ENCODE results near the gene IL1R1. TPM values are rescaled to one million over a fixed set of nuclear protein-coding genes. Genes with fewer than 3 reads are reported as not detected.

Gene IL1R1
- total RNA-seq, 1 donor = 150 TPM

- TF ChIP-seq CTCF (IDR thresholded peaks at IDR 0.05; ENCODE audit: insufficient read depth, low read length) = no peak
- DNase-seq (ENCODE audit: low read depth) = no peak
- no peak overlapping the region for H3K4me3 ChIP-seq (ENCODE audit: low read depth, low read length)
These were observed 15.9 kb upstream of the IL1R1 start for GRCh38 chr2:102126660-102127059.

- no peak for TF ChIP-seq CTCF (IDR thresholded peaks at IDR 0.05; ENCODE audit: insufficient read depth, low read length)
- no peak overlapping the region for H3K4me3 ChIP-seq (ENCODE audit: low read depth, low read length)
- no peak for DNase-seq (ENCODE audit: low read depth)
These were observed 13.5 kb upstream of the IL1R1 start for GRCh38 chr2:102129082-102129481.

- no peak overlapping the region for H3K4me3 ChIP-seq (ENCODE audit: low read depth, low read length)
- no peak for DNase-seq (ENCODE audit: low read depth)
- no peak for TF ChIP-seq CTCF (IDR thresholded peaks at IDR 0.05; ENCODE audit: insufficient read depth, low read length)
These were observed 12.4 kb upstream of the IL1R1 start for GRCh38 chr2:102129951-102130646.

GRCh38 chr2:102130647-102130991 lies 11.9 kb upstream of the IL1R1 start:
- H3K4me3 ChIP-seq (ENCODE audit: low read depth, low read length) = no peak overlapping the region
- peak; percentile 65 for DNase-seq (ENCODE audit: low read depth)
- no peak for TF ChIP-seq CTCF (IDR thresholded peaks at IDR 0.05; ENCODE audit: insufficient read depth, low read length)

GRCh38 chr2:102131564-102131963 lies 11.0 kb upstream of the IL1R1 start:
- no peak for TF ChIP-seq CTCF (IDR thresholded peaks at IDR 0.05; ENCODE audit: insufficient read depth, low read length)
- DNase-seq (ENCODE audit: low read depth) = no peak
- no peak overlapping the region for H3K4me3 ChIP-seq (ENCODE audit: low read depth, low read length)

- TF ChIP-seq CTCF (IDR thresholded peaks at IDR 0.05; ENCODE audit: insufficient read depth, low read length) = no peak
- DNase-seq (ENCODE audit: low read depth) = no peak
- no peak overlapping the region for H3K4me3 ChIP-seq (ENCODE audit: low read depth, low read length)
These were observed 5.4 kb upstream of the IL1R1 start for GRCh38 chr2:102137138-102137537.

GRCh38 chr2:102138331-102138730 lies 4.2 kb upstream of the IL1R1 start:
- no peak overlapping the region for H3K4me3 ChIP-seq (ENCODE audit: low read depth, low read length)
- TF ChIP-seq CTCF (IDR thresholded peaks at IDR 0.05; ENCODE audit: insufficient read depth, low read length) = no peak
- DNase-seq (ENCODE audit: low read depth) = no peak

Data from fibroblast of the aortic adventitia (primary cell).